GM23338 (cell line): Measurements from ENCODE around the gene DCST2. TPM values are rescaled to one million over a fixed set of nuclear protein-coding genes. Genes with fewer than 3 reads are reported as not detected.

Experiments used
- ATAC-seq: fragments of 200-7000 bp; cut with Tn5 transposase; 3 replicates; pipeline ENCODE4 v1.9.1; 2020
- DNase-seq: peaks from one replicate; pipeline ENCODE4 v3.0.0-alpha.2; 2015; ENCODE audit warnings: low spot score
- H2AFZ ChIP-seq: fragments of 200-600 bp; sonication (generic); 2 replicates; pipeline ENCODE4 v1.8.0; 2016; ENCODE audit warnings: antibody characterized with exemption, mild to moderate bottlenecking, moderate library complexity
- H3F3A ChIP-seq: fragments of 200-600 bp; sonication (generic); replicated peaks from 2 replicates; pipeline ENCODE4 v1.8.0; 2017; ENCODE audit warnings: antibody characterized with exemption, mixed run types, low read depth
- H3K27ac ChIP-seq: fragments of 200-600 bp; sonication (generic); 2 replicates; pipeline ENCODE4 v1.6.1; 2016; ENCODE audit warnings: low read depth
- H3K27me3 ChIP-seq: fragments of 200-600 bp; sonication (generic); 2 replicates; pipeline ENCODE4 v1.8.0; 2016; ENCODE audit warnings: mild to moderate bottlenecking, mixed run types, moderate library complexity; ENCODE audit not compliant: insufficient read depth
- H3K36me3 ChIP-seq: fragments of 200-600 bp; sonication (generic); 2 replicates; pipeline ENCODE4 v1.8.0; 2016; ENCODE audit warnings: mild to moderate bottlenecking; ENCODE audit not compliant: insufficient read depth
- H3K4me1 ChIP-seq: fragments of 200-600 bp; sonication (generic); 2 replicates; pipeline ENCODE4 v1.8.0; 2016; ENCODE audit warnings: mild to moderate bottlenecking, moderate library complexity; ENCODE audit not compliant: insufficient read depth
- H3K4me2 ChIP-seq: fragments of 200-600 bp; sonication (generic); 2 replicates; pipeline ENCODE4 v1.7.1; 2017; ENCODE audit warnings: mixed run types
- H3K4me3 ChIP-seq: fragments of 200-600 bp; sonication (generic); 2 replicates; pipeline ENCODE4 v1.6.1; 2016; ENCODE audit warnings: mixed run types
- H3K79me2 ChIP-seq: fragments of 200-600 bp; sonication (generic); replicated peaks from 2 replicates; pipeline ENCODE4 v1.8.0; 2017; ENCODE audit warnings: mild to moderate bottlenecking; ENCODE audit not compliant: insufficient read depth
- H3K9me2 ChIP-seq: fragments of 200-600 bp; sonication (generic); 2 replicates; pipeline ENCODE4 v1.8.0; 2017; ENCODE audit not compliant: insufficient read depth
- H4K20me1 ChIP-seq: fragments of 200-600 bp; sonication (generic); replicated peaks from 2 replicates; pipeline ENCODE4 v1.8.0; 2017; ENCODE audit warnings: mild to moderate bottlenecking; ENCODE audit not compliant: insufficient read depth
- H3K27ac Mint-ChIP-seq: 2 replicates; pipeline ENCODE4 v1.8.0; 2020; ENCODE audit warnings: inconsistent platforms, mild to moderate bottlenecking, moderate library complexity, mixed read lengths
- H3K27me3 Mint-ChIP-seq: 3 replicates; pipeline ENCODE4 v1.8.0; 2022; ENCODE audit warnings: low read depth, mild to moderate bottlenecking, moderate library complexity, mixed read lengths, inconsistent platforms; ENCODE audit not compliant: insufficient read depth, poor library complexity
- H3K36me3 Mint-ChIP-seq: 3 replicates; pipeline ENCODE4 v1.8.0; 2021; ENCODE audit warnings: low read depth, mild to moderate bottlenecking, inconsistent platforms, moderate library complexity, mixed read lengths
- H3K4me1 Mint-ChIP-seq: 3 replicates; pipeline ENCODE4 v1.8.0; 2020; ENCODE audit warnings: mild to moderate bottlenecking, inconsistent platforms, mixed read lengths
- H3K4me3 Mint-ChIP-seq: 3 replicates; pipeline ENCODE4 v1.8.0; 2021; ENCODE audit warnings: moderate library complexity, mild to moderate bottlenecking, inconsistent platforms, mixed read lengths
- H3K9me3 Mint-ChIP-seq: 3 replicates; pipeline ENCODE4 v1.8.0; 2020; ENCODE audit warnings: moderate library complexity, mild to moderate bottlenecking, inconsistent platforms, mixed read lengths
- CREB1 ChIP-seq: fragments of 250-450 bp; sonication (Bioruptor Pico); IDR thresholded peaks from 2 replicates; pipeline ENCODE4 v1.5.0; 2020; ENCODE audit warnings: low read depth, mild to moderate bottlenecking, moderate library complexity
- EZH2 ChIP-seq: fragments of 200-600 bp; sonication (generic); IDR thresholded peaks from one replicate; pipeline ENCODE4 v1.8.0; 2017; ENCODE audit warnings: antibody characterized with exemption, mild to moderate bottlenecking, low read depth; ENCODE audit not compliant: unreplicated experiment
- JUNB ChIP-seq: IDR thresholded peaks from one replicate; pipeline ENCODE4 v1.6.1; 2016; ENCODE audit warnings: antibody characterized with exemption; ENCODE audit not compliant: unreplicated experiment
- NANOG ChIP-seq: IDR thresholded peaks from 2 replicates; pipeline ENCODE4 v1.6.1; 2016; ENCODE audit warnings: antibody characterized with exemption, borderline replicate concordance
- POLR2AphosphoS5 ChIP-seq: IDR thresholded peaks from 2 replicates; pipeline ENCODE4 v1.6.1; 2016; ENCODE audit warnings: antibody characterized with exemption, low read depth
- STAT1 ChIP-seq: IDR thresholded peaks from one replicate; pipeline ENCODE4 v1.6.1; 2016; ENCODE audit warnings: antibody characterized with exemption; ENCODE audit not compliant: unreplicated experiment
- ZNF114 ChIP-seq: fragments of 250-450 bp; sonication (Bioruptor Pico); IDR thresholded peaks from 2 replicates; pipeline ENCODE4 v1.5.0; 2020; ENCODE audit warnings: mild to moderate bottlenecking, moderate library complexity
- ZNF331 ChIP-seq: fragments of 250-450 bp; sonication (Bioruptor Pico); IDR thresholded peaks from 2 replicates; pipeline ENCODE4 v1.5.0; 2020; ENCODE audit warnings: low read depth, mild to moderate bottlenecking, moderate library complexity
- polyA plus RNA-seq: library from polyadenylated mRNA; unstranded; fragments of >200 nt; fragmentation: Nextera tagmentation; extraction: Ambion mirVana; gene quantifications from 2 replicates; pipeline ENCODE4 v1.2.1, GENCODE V29; 2016
- total RNA-seq: library from RNA; depleted of rRNA; stranded (reverse); fragments of >200 nt; shearing (Covaris generic); gene quantifications from 2 replicates; pipeline ENCODE4 v1.2.3, GENCODE V29; 2014
- TF ChIP-seq, protein P1 (sequence below): IDR thresholded peaks from one replicate; pipeline ENCODE4 v1.6.1; 2018; ENCODE audit warnings: antibody characterized with exemption; ENCODE audit not compliant: unreplicated experiment
- TF ChIP-seq, protein P2 (sequence below): fragments of 250-450 bp; sonication (Bioruptor Pico); IDR thresholded peaks from 2 replicates; pipeline ENCODE4 v1.5.0; 2020; ENCODE audit warnings: mild to moderate bottlenecking, moderate library complexity
- TF ChIP-seq, protein P3 (sequence below), 2 experiments: fragments of 200-600 bp in 1 of 2; sonication (generic) in 1 of 2; conservative IDR thresholded peaks; 2 replicates each; pipeline versions ENCODE4 v1.5.1 to v1.6.1; 2016 to 2017; ENCODE audit warnings: antibody characterized with exemption in 2 of 2, low read depth in 2 of 2, mild to moderate bottlenecking in 2 of 2, moderate library complexity in 1 of 2
- TF ChIP-seq, protein P4 (sequence below): IDR thresholded peaks from 2 replicates; pipeline ENCODE4 v1.6.1; 2016; ENCODE audit warnings: antibody characterized with exemption

Gene DCST2
- total and polyA plus RNA-seq, 2 experiments from 2014 or later = 0.78 TPM; not detected in 1

DNA sequence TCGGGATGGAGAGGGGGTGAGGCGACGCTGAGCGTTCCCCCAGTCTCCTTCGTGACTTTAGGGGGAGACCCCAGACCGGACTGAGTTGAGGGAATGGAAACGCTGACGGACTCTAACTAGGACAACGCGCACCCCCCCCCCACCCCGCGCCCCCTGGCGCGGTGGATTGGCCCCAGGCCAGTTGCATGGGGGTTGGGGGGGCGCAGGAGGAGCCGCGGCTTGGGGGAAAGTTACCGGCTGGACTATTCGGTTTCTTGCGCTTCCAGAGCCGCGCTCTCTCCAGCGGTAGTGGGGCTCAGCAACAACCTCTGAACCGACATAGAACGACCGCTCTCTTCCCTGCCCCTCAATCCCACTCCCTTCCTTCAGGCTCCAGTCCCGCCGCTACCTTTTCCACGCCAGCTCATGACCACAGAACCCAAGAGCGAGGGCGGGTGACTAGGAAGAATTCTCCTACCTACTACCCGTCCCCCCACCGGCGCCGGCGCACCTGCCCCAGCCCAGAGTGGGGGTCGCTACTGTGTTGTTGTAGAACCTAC is 30.3 kb downstream of the DCST2 start:
- TF ChIP-seq, protein P1, sequence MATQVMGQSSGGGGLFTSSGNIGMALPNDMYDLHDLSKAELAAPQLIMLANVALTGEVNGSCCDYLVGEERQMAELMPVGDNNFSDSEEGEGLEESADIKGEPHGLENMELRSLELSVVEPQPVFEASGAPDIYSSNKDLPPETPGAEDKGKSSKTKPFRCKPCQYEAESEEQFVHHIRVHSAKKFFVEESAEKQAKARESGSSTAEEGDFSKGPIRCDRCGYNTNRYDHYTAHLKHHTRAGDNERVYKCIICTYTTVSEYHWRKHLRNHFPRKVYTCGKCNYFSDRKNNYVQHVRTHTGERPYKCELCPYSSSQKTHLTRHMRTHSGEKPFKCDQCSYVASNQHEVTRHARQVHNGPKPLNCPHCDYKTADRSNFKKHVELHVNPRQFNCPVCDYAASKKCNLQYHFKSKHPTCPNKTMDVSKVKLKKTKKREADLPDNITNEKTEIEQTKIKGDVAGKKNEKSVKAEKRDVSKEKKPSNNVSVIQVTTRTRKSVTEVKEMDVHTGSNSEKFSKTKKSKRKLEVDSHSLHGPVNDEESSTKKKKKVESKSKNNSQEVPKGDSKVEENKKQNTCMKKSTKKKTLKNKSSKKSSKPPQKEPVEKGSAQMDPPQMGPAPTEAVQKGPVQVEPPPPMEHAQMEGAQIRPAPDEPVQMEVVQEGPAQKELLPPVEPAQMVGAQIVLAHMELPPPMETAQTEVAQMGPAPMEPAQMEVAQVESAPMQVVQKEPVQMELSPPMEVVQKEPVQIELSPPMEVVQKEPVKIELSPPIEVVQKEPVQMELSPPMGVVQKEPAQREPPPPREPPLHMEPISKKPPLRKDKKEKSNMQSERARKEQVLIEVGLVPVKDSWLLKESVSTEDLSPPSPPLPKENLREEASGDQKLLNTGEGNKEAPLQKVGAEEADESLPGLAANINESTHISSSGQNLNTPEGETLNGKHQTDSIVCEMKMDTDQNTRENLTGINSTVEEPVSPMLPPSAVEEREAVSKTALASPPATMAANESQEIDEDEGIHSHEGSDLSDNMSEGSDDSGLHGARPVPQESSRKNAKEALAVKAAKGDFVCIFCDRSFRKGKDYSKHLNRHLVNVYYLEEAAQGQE = no peak
- TF ChIP-seq EZH2 (no peak), NANOG (no peak), CREB1 (no peak), STAT1 (no peak), JUNB (no peak), ZNF331 (CRISPR knock-in tag) (no peak), ZNF114 (CRISPR knock-in tag) (no peak), POLR2AphosphoS5 (no peak)
- TF ChIP-seq, protein P2, sequence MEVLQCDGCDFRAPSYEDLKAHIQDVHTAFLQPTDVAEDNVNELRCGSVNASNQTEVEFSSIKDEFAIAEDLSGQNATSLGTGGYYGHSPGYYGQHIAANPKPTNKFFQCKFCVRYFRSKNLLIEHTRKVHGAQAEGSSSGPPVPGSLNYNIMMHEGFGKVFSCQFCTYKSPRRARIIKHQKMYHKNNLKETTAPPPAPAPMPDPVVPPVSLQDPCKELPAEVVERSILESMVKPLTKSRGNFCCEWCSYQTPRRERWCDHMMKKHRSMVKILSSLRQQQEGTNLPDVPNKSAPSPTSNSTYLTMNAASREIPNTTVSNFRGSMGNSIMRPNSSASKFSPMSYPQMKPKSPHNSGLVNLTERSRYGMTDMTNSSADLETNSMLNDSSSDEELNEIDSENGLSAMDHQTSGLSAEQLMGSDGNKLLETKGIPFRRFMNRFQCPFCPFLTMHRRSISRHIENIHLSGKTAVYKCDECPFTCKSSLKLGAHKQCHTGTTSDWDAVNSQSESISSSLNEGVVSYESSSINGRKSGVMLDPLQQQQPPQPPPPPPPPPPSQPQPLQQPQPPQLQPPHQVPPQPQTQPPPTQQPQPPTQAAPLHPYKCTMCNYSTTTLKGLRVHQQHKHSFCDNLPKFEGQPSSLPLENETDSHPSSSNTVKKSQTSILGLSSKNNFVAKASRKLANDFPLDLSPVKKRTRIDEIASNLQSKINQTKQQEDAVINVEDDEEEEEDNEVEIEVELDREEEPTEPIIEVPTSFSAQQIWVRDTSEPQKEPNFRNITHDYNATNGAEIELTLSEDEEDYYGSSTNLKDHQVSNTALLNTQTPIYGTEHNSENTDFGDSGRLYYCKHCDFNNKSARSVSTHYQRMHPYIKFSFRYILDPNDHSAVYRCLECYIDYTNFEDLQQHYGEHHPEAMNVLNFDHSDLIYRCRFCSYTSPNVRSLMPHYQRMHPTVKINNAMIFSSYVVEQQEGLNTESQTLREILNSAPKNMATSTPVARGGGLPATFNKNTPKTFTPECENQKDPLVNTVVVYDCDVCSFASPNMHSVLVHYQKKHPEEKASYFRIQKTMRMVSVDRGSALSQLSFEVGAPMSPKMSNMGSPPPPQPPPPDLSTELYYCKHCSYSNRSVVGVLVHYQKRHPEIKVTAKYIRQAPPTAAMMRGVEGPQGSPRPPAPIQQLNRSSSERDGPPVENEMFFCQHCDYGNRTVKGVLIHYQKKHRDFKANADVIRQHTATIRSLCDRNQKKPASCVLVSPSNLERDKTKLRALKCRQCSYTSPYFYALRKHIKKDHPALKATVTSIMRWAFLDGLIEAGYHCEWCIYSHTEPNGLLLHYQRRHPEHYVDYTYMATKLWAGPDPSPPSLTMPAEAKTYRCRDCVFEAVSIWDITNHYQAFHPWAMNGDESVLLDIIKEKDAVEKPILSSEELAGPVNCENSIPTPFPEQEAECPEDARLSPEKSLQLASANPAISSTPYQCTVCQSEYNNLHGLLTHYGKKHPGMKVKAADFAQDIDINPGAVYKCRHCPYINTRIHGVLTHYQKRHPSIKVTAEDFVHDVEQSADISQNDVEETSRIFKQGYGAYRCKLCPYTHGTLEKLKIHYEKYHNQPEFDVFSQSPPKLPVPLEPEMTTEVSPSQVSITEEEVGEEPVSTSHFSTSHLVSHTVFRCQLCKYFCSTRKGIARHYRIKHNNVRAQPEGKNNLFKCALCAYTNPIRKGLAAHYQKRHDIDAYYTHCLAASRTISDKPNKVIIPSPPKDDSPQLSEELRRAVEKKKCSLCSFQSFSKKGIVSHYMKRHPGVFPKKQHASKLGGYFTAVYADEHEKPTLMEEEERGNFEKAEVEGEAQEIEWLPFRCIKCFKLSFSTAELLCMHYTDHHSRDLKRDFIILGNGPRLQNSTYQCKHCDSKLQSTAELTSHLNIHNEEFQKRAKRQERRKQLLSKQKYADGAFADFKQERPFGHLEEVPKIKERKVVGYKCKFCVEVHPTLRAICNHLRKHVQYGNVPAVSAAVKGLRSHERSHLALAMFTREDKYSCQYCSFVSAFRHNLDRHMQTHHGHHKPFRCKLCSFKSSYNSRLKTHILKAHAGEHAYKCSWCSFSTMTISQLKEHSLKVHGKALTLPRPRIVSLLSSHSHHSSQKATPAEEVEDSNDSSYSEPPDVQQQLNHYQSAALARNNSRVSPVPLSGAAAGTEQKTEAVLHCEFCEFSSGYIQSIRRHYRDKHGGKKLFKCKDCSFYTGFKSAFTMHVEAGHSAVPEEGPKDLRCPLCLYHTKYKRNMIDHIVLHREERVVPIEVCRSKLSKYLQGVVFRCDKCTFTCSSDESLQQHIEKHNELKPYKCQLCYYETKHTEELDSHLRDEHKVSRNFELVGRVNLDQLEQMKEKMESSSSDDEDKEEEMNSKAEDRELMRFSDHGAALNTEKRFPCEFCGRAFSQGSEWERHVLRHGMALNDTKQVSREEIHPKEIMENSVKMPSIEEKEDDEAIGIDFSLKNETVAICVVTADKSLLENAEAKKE = no peak
- TF ChIP-seq, protein P3, sequence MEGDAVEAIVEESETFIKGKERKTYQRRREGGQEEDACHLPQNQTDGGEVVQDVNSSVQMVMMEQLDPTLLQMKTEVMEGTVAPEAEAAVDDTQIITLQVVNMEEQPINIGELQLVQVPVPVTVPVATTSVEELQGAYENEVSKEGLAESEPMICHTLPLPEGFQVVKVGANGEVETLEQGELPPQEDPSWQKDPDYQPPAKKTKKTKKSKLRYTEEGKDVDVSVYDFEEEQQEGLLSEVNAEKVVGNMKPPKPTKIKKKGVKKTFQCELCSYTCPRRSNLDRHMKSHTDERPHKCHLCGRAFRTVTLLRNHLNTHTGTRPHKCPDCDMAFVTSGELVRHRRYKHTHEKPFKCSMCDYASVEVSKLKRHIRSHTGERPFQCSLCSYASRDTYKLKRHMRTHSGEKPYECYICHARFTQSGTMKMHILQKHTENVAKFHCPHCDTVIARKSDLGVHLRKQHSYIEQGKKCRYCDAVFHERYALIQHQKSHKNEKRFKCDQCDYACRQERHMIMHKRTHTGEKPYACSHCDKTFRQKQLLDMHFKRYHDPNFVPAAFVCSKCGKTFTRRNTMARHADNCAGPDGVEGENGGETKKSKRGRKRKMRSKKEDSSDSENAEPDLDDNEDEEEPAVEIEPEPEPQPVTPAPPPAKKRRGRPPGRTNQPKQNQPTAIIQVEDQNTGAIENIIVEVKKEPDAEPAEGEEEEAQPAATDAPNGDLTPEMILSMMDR (conservative IDR thresholded peaks at IDR 0.05; ENCODE audit: low read depth in 2 of 2) = no peak
- TF ChIP-seq, protein P4, sequence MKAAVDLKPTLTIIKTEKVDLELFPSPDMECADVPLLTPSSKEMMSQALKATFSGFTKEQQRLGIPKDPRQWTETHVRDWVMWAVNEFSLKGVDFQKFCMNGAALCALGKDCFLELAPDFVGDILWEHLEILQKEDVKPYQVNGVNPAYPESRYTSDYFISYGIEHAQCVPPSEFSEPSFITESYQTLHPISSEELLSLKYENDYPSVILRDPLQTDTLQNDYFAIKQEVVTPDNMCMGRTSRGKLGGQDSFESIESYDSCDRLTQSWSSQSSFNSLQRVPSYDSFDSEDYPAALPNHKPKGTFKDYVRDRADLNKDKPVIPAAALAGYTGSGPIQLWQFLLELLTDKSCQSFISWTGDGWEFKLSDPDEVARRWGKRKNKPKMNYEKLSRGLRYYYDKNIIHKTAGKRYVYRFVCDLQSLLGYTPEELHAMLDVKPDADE = no peak
- DNase-seq = peak; percentile 59
- peaks cover 21% of the 10 kb centered on the region for H3K27me3 Mint-ChIP-seq
- peaks cover 4% of the 10 kb centered on the region; the same call in 1 of the 3 replicates for H3K36me3 Mint-ChIP-seq
- ATAC-seq = no peak
- no peaks in the 10 kb centered on the region for H3K9me3 Mint-ChIP-seq
- peak overlapping the region; percentile 96 for H3K4me3 ChIP-seq
- H3K4me2 ChIP-seq = peak overlapping the region; percentile 96
- peaks cover 40% of the 10 kb centered on the region for H3K79me2 ChIP-seq
- no peak overlapping the region for H2AFZ ChIP-seq
- peak overlapping the region; percentile 92 for H3K27ac Mint-ChIP-seq
- H3K4me1 ChIP-seq = peaks cover 22% of the 10 kb centered on the region
- peaks cover 39% of the 10 kb centered on the region for H3K4me1 Mint-ChIP-seq
- no peak overlapping the region for H3K27ac ChIP-seq
- H3K4me3 Mint-ChIP-seq = peak overlapping the region; percentile 92
- H4K20me1 ChIP-seq = no peaks in the 10 kb centered on the region; the same call in 1 of the 2 replicates
- H3K36me3 ChIP-seq = no peaks in the 10 kb centered on the region
- peaks cover 16% of the 10 kb centered on the region for H3F3A ChIP-seq
- no peaks in the 10 kb centered on the region for H3K27me3 ChIP-seq
- H3K9me2 ChIP-seq = no peaks in the 10 kb centered on the region
